Measurements from ENCODE around the gene MDK. TPM values are rescaled to one million over a fixed set of nuclear protein-coding genes. Genes with fewer than 3 reads are reported as not detected.

MDK gene
- total and polyA plus RNA-seq, 2 donors from 2014 or later, result 26.3 to 38.3 TPM

GRCh38 chr11:46364791-46365190, 16.7 kb upstream of the MDK start:
- FAIRE-seq, result no peak
- Histone ChIP-seq H3K4me1 (ENCODE audit: control insufficient read depth in 2 of 3, insufficient read depth in 2 of 3, low read depth in 1 of 3, low read length in 3 of 3) (peaks cover 0 to 37% (median 9%) of the 10 kb centered on the region in 3 donors), H3K4me3 (ENCODE audit: low read length in 3 of 3) (no peak overlapping the region)

GRCh38 chr11:46366260-46366659, 15.2 kb upstream of the MDK start:
- TF ChIP-seq CTCF (IDR thresholded peaks at IDR 0.05; ENCODE audit: borderline replicate concordance, extremely low read depth, insufficient read depth), result no peak
- FAIRE-seq (no peak), DNase-seq (peak in 1 of 5 donors; percentile 77)
- intact Hi-C loops (cut with DNase I), result no loop called here
- no peaks in the 10 kb centered on the region for H3K27me3 ChIP-seq (ENCODE audit: control insufficient read depth, insufficient read depth, low read length)
- peaks cover 0 to 31% (median 5%) of the 10 kb centered on the region in 3 donors for H3K4me1 ChIP-seq (ENCODE audit: control insufficient read depth in 2 of 3, insufficient read depth in 2 of 3, low read depth in 1 of 3, low read length in 3 of 3)
- H3K36me3 ChIP-seq (ENCODE audit: control insufficient read depth in 2 of 3, insufficient read depth in 3 of 3, low read length in 3 of 3), result peaks cover 0 to 7% (median 4%) of the 10 kb centered on the region in 3 donors
- H3K9me3 ChIP-seq (ENCODE audit: control insufficient read depth in 2 of 3, insufficient read depth in 1 of 3, low read length in 3 of 3), result no peaks in the 10 kb centered on the region
- no peak overlapping the region for H3K4me3 ChIP-seq (ENCODE audit: low read length in 3 of 3)
- H3K9ac ChIP-seq (ENCODE audit: low read length in 3 of 3), result no peak overlapping the region
- H3K27ac ChIP-seq (ENCODE audit: low read depth in 2 of 2, low read length in 2 of 2), result no peak overlapping the region

More at GRCh38 chr11:46364791-46365190, 16.7 kb upstream of the MDK start:
- intact Hi-C loops (cut with DNase I), result no loop called here
- Histone ChIP-seq H3K9me3 (ENCODE audit: control insufficient read depth in 2 of 3, insufficient read depth in 1 of 3, low read length in 3 of 3) (no peaks in the 10 kb centered on the region), H3K9ac (ENCODE audit: low read length in 3 of 3) (no peak overlapping the region), H3K27me3 (ENCODE audit: control insufficient read depth, insufficient read depth, low read length) (no peaks in the 10 kb centered on the region), H3K27ac (ENCODE audit: low read depth in 2 of 2, low read length in 2 of 2) (peak overlapping the region in 1 of 2 donors; percentile 16), H3K36me3 (ENCODE audit: control insufficient read depth in 2 of 3, insufficient read depth in 3 of 3, low read length in 3 of 3) (peaks cover 0 to 2% (median 0%) of the 10 kb centered on the region in 3 donors)
- peak in 1 of 5 donors; percentile 75 for DNase-seq
- TF ChIP-seq CTCF (IDR thresholded peaks at IDR 0.05; ENCODE audit: borderline replicate concordance, extremely low read depth, insufficient read depth), result no peak

GRCh38 chr11:46366661-46367161, 14.8 kb upstream of the MDK start:
- Histone ChIP-seq H3K4me3 (ENCODE audit: low read length in 3 of 3) (no peak overlapping the region), H3K27me3 (ENCODE audit: control insufficient read depth, insufficient read depth, low read length) (no peaks in the 10 kb centered on the region), H3K36me3 (ENCODE audit: control insufficient read depth in 2 of 3, insufficient read depth in 3 of 3, low read length in 3 of 3) (peaks cover 0 to 7% (median 4%) of the 10 kb centered on the region in 3 donors), H3K27ac (ENCODE audit: low read depth in 2 of 2, low read length in 2 of 2) (no peak overlapping the region), H3K4me1 (ENCODE audit: control insufficient read depth in 2 of 3, insufficient read depth in 2 of 3, low read depth in 1 of 3, low read length in 3 of 3) (peaks cover 0 to 28% (median 5%) of the 10 kb centered on the region in 3 donors), H3K9me3 (ENCODE audit: control insufficient read depth in 2 of 3, insufficient read depth in 1 of 3, low read length in 3 of 3) (no peaks in the 10 kb centered on the region), H3K9ac (ENCODE audit: low read length in 3 of 3) (no peak overlapping the region)
- no peak for TF ChIP-seq CTCF (IDR thresholded peaks at IDR 0.05; ENCODE audit: borderline replicate concordance, extremely low read depth, insufficient read depth)
- peak in 1 of 5 donors; percentile 68 for DNase-seq
- FAIRE-seq, result no peak
- intact Hi-C loops (cut with DNase I), result no loop called here

Data from kidney (tissue), 14 donors.